Suppressor macrophage (primary cell): ENCODE data around the gene UMODL1.
"Not testable (repeated sequence)": the region's sequence is repeated elsewhere in the genome, so short reads cannot be mapped to it uniquely, and the experiment has no call there.

Source experiments
- DNase-seq, 4 experiments: peaks; one replicate each; pipeline ENCODE4 v3.0.0-alpha.2; 2020 to 2022

UMODL1 gene

GRCh38 chr21:42165901-42166300 lies 94.8 kb downstream of the UMODL1 start:
- no peak for DNase-seq

GRCh38 chr21:42169758-42170157 lies 98.6 kb downstream of the UMODL1 start:
- no peak for DNase-seq

- no peak for DNase-seq
Measured at GRCh38 chr21:42171091-42172053, 100.3 kb downstream of the UMODL1 start.

- no peak for DNase-seq
Measured at GRCh38 chr21:42172596-42173483, 101.7 kb downstream of the UMODL1 start.

GRCh38 chr21:42174173-42174572 lies 103.1 kb downstream of the UMODL1 start:
- no peak for DNase-seq

GRCh38 chr21:42175110-42175710 lies 104.1 kb downstream of the UMODL1 start:
- no peak for DNase-seq

GRCh38 chr21:42176859-42177258 lies 105.7 kb downstream of the UMODL1 start:
- DNase-seq, result no peak

- no peak for DNase-seq
Measured at GRCh38 chr21:42179316-42179715, 108.2 kb downstream of the UMODL1 start.

- DNase-seq, result not testable (repeated sequence)
Measured at GRCh38 chr21:42180001-42180400, 108.9 kb downstream of the UMODL1 start.

GRCh38 chr21:42182713-42183371 lies 111.7 kb downstream of the UMODL1 start:
- DNase-seq, result no peak

GRCh38 chr21:42183374-42184266 lies 112.5 kb downstream of the UMODL1 start:
- no peak for DNase-seq

- DNase-seq, result no peak
Measured at GRCh38 chr21:42186591-42186990, 115.5 kb downstream of the UMODL1 start.

- peak; percentile 73 to 90 (median 84) for DNase-seq
Measured at GRCh38 chr21:42187976-42188653, 117.0 kb downstream of the UMODL1 start.

GRCh38 chr21:42188663-42189062 lies 117.5 kb downstream of the UMODL1 start:
- no peak for DNase-seq

GRCh38 chr21:42189431-42189830 lies 118.3 kb downstream of the UMODL1 start:
- DNase-seq, result peak in 3 of 4 experiments; percentile 19 to 64 (median 55)

- no peak for DNase-seq
Measured at GRCh38 chr21:42189860-42190485, 118.9 kb downstream of the UMODL1 start.

GRCh38 chr21:42190486-42190863 lies 119.4 kb downstream of the UMODL1 start:
- no peak for DNase-seq

GRCh38 chr21:42191064-42191463 lies 119.9 kb downstream of the UMODL1 start:
- DNase-seq, result no peak

- no peak for DNase-seq
Measured at GRCh38 chr21:42191696-42192595, 120.8 kb downstream of the UMODL1 start.
